PC-3 (cell line): Measurements from ENCODE around the gene TNFRSF12A. TPM values are rescaled to one million over a fixed set of nuclear protein-coding genes. Genes with fewer than 3 reads are reported as not detected.

Experiments
- ATAC-seq: fragments of 200-7000 bp; cut with Tn5 transposase; 2 replicates; pipeline ENCODE4 v1.9.1; 2020; ENCODE audit warnings: mild to moderate bottlenecking, moderate library complexity
- BruUV-seq: library from RNA; stranded (reverse); fragments of 400-500 nt; replicated peaks from 2 replicates; lab custom pipeline; 2021; lab: Mats Ljungman, UMichigan
- CTCF ChIA-PET: fragments of 300-600 bp; sonication (Branson Sonifier 250); formaldehyde crosslinking; loops from one replicate; lab custom pipeline; 2022; ENCODE audit warnings: antibody characterized with exemption; lab: Charles Lee
- POLR2A ChIA-PET: fragments of 300-600 bp; sonication (Branson Sonifier 250); formaldehyde crosslinking; loops from one replicate; lab custom pipeline; 2022; ENCODE audit warnings: antibody characterized with exemption; ENCODE audit not compliant: unreplicated experiment; lab: Charles Lee
- DNase-seq: peaks from one replicate; pipeline ENCODE4 v3.0.0-alpha.2; 2015
- H2AFZ ChIP-seq: fragments of 300-600 bp; sonication (generic); 2 replicates; pipeline ENCODE4 v1.6.0; 2016; ENCODE audit warnings: antibody characterized with exemption, low read length
- H3F3A ChIP-seq: fragments of 300-600 bp; sonication (generic); one replicate; pipeline ENCODE4 v1.6.0; 2017; ENCODE audit warnings: antibody characterized with exemption, low read length, control low read depth, mild to moderate bottlenecking; ENCODE audit not compliant: unreplicated experiment
- H3K27ac ChIP-seq: fragments of 300-600 bp; sonication (generic); 2 replicates; pipeline ENCODE4 v1.5.1; 2016; ENCODE audit warnings: mild to moderate bottlenecking, low read length
- H3K27me3 ChIP-seq: fragments of 300-600 bp; sonication (generic); 2 replicates; pipeline ENCODE4 v1.6.1; 2016; ENCODE audit warnings: low read length, mixed read lengths
- H3K36me3 ChIP-seq: fragments of 300-600 bp; sonication (generic); 2 replicates; pipeline ENCODE4 v1.6.1; 2016; ENCODE audit warnings: low read depth, mixed run types, low read length, mixed read lengths
- H3K4me1 ChIP-seq: fragments of 300-600 bp; sonication (generic); 2 replicates; pipeline ENCODE4 v1.5.1; 2016; ENCODE audit warnings: low read length; ENCODE audit not compliant: insufficient read depth
- H3K4me2 ChIP-seq: fragments of 300-600 bp; sonication (generic); 2 replicates; pipeline ENCODE4 v1.6.0; 2016; ENCODE audit warnings: low read length
- H3K4me3 ChIP-seq: fragments of 300-600 bp; sonication (generic); 2 replicates; pipeline ENCODE4 v1.5.1; 2016; ENCODE audit warnings: mild to moderate bottlenecking, low read length, mixed read lengths
- H3K79me2 ChIP-seq: fragments of 300-600 bp; sonication (generic); 2 replicates; pipeline ENCODE4 v1.6.1; 2017; ENCODE audit warnings: low read length, mixed read lengths
- H3K9ac ChIP-seq: fragments of 300-600 bp; sonication (generic); 2 replicates; pipeline ENCODE4 v1.6.0; 2016; ENCODE audit warnings: mild to moderate bottlenecking, low read length
- H3K9me2 ChIP-seq: fragments of 300-600 bp; sonication (generic); replicated peaks from 2 replicates; pipeline ENCODE4 v1.6.1; 2016; ENCODE audit warnings: mixed run types, low read length, mixed read lengths
- H3K9me3 ChIP-seq: fragments of 300-600 bp; sonication (generic); 2 replicates; pipeline ENCODE4 v1.6.1; 2016; ENCODE audit warnings: low read length, mixed read lengths
- H4K20me1 ChIP-seq: fragments of 300-600 bp; sonication (generic); 2 replicates; pipeline ENCODE4 v1.6.1; 2016; ENCODE audit warnings: low read length, mixed read lengths
- CTCF ChIP-seq: fragments of 300-600 bp; sonication (generic); conservative IDR thresholded peaks from 2 replicates; pipeline ENCODE4 v1.5.1; 2017; ENCODE audit warnings: antibody characterized with exemption, low read depth, mild to moderate bottlenecking, low read length
- EZH2phosphoT487 ChIP-seq: fragments of 300-600 bp; sonication (generic); IDR thresholded peaks from 2 replicates; pipeline ENCODE4 v1.6.1; 2018; ENCODE audit warnings: mild to moderate bottlenecking, antibody characterized with exemption, low read length, borderline replicate concordance
- intact Hi-C: fragments of 100-400 bp; cut with micrococcal nuclease; formaldehyde crosslinking; loops from 2 replicates; pipeline ENCODE4 v1.9.0; 2023
- total RNA-seq: library from RNA; depleted of rRNA; stranded (reverse); fragments of >200 nt; gene quantifications from 2 replicates; pipeline ENCODE4 v1.2.3, GENCODE V29; 2014

TNFRSF12A gene
- total RNA-seq, 1 experiment from 2014 or later = 713 TPM

GRCh38 chr16:3021449-3022207 lies 1.5 kb downstream of the TNFRSF12A start:
- Histone ChIP-seq H3K27ac (peak overlapping the region; percentile 100), H3K27me3 (no peaks in the 10 kb centered on the region), H3K4me3 (peak overlapping the region; percentile 94), H3F3A (no peaks in the 10 kb centered on the region), H3K4me1 (peaks cover 18% of the 10 kb centered on the region), H4K20me1 (no peaks in the 10 kb centered on the region), H3K36me3 (peaks cover 10% of the 10 kb centered on the region), H3K4me2 (peak overlapping the region; percentile 99), H2AFZ (no peak overlapping the region), H3K9ac (peak overlapping the region; percentile 91), H3K79me2 (peaks cover 12% of the 10 kb centered on the region), H3K9me2 (no peaks in the 10 kb centered on the region), H3K9me3 (no peaks in the 10 kb centered on the region)
- CTCF ChIA-PET = interaction anchor here (1.8 kb wide), 1 partner anchor 11 kb away, joined by 6 read pairs; no protein-coding TSS in a partner anchor
- POLR2A ChIA-PET = interaction anchor here (0.5 to 1.7 kb wide), 5 partner anchors 11 to 63 kb away, joined by 3 to 18 read pairs (median 6); no protein-coding TSS in a partner anchor
- DNase-seq (peak; percentile 90), ATAC-seq (peak; percentile 17)
- BruUV-seq = TSS peak; percentile 49
- TF ChIP-seq CTCF (no peak; the same call in 1 of the 2 replicates), EZH2phosphoT487 (peak; percentile 39; the same call in 1 of the 2 replicates)
- intact Hi-C loops = no loop called here

- H4K20me1 ChIP-seq = no peaks in the 10 kb centered on the region
- ChIA-PET POLR2A (interaction anchor here (0.5 to 0.8 kb wide), 3 partner anchors 12 to 63 kb away, joined by 3 to 6 read pairs (median 3); no protein-coding TSS in a partner anchor), CTCF (interaction anchor here (1.8 kb wide), 1 partner anchor 12 kb away, joined by 6 read pairs; no protein-coding TSS in a partner anchor)
- H3F3A ChIP-seq = no peaks in the 10 kb centered on the region
- BruUV-seq = TSS peak; percentile 55
- H3K9me2 ChIP-seq = no peaks in the 10 kb centered on the region
- DNase-seq (peak; percentile 89), ATAC-seq (peak; percentile 6)
- peaks cover 10% of the 10 kb centered on the region for H3K36me3 ChIP-seq
- no peaks in the 10 kb centered on the region for H3K27me3 ChIP-seq
- peaks cover 18% of the 10 kb centered on the region for H3K4me1 ChIP-seq
- peak overlapping the region; percentile 91 for H3K9ac ChIP-seq
- no peak overlapping the region for H2AFZ ChIP-seq
- TF ChIP-seq EZH2phosphoT487 (0 out of 2 replicates have a peak, but pooled peaks have one; percentile 1), CTCF (no peak)
- intact Hi-C loops = no loop called here
- peak overlapping the region; percentile 100 for H3K27ac ChIP-seq
- H3K4me3 ChIP-seq = peak overlapping the region; percentile 94
- H3K79me2 ChIP-seq = peaks cover 12% of the 10 kb centered on the region
- H3K9me3 ChIP-seq = no peaks in the 10 kb centered on the region
- peak overlapping the region; percentile 99 for H3K4me2 ChIP-seq
Observed at GRCh38 chr16:3022208-3022683, 2.1 kb downstream of the TNFRSF12A start.
